Putamen (tissue), 1 donor: ENCODE data around the gene HOXC5.

Experiments used
- DNase-seq: peaks from one replicate; pipeline ENCODE4 v3.0.0-alpha.2; 2016; ENCODE audit warnings: low spot score

The HOXC5 gene

DNA sequence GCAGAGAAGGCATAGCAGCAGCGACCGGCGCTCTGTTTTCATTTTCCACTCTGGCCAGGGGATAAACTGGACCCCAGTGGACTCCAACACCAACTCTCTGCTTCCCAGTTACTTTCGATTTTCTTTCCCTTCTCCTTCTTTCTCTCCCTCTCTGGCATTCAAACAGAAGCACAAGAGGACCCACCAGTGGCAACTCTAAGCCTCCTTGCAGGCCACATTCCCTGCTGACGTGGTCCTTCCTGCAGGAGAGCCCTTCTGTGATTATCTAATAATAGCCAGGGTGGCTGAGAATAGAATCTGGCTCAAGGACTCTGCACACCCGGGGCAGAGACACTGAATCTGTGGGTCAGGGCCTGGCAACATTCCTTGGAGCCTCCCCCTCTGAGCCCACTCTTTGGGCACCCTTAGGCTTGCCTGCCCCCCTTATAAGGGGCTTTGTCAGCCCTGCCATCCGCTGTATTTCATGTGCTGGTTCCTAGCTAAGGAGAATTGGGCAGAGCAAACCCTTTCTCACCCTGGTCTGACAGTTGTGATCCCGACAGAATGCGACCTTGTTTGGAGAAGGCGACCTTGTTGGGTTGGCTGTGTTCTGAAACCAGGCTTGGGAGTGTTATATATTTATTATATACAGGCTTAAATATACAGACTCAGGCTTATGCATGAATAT is 12.8 kb upstream of the HOXC5 start:
- DNase-seq, result no peak

DNA sequence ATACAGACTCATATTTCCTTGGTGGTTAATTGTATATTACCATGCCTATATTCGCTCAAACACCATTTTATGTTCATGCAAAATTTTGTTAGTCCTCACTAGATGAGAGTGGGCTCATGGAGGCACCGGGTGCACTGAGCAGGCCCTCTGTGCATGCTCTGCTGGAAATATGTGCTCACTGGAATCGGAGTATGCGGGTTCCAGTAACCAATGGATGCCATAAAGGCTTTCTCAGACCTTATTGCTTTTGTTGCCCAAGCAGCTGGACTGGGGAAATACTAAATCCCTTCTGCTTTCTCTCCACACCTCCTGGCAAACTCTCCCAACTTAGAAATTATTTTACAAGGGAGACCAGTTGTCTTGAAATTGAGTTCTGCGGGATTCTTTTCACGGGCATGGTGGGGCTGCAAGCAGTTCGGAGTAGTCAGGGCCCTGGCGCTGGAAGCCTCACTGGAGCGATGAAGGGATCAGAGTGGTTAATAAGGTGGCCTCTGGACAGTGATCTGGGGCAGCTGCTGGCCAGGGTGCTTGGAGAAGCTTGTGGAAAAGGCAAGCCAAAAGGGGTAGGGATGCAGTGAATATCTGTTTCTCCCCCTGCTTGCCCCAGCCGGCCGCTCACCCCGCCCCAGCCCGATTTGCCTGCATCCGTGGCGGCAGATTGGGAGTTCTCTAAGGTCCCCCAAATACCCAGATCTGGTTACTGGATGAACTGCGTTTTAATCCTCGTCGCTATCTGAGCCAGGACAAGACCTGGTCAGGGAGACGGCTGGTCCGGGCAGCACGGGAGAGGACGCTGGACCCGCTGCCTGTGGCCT is 12.1 kb upstream of the HOXC5 start:
- no peak for DNase-seq

DNA sequence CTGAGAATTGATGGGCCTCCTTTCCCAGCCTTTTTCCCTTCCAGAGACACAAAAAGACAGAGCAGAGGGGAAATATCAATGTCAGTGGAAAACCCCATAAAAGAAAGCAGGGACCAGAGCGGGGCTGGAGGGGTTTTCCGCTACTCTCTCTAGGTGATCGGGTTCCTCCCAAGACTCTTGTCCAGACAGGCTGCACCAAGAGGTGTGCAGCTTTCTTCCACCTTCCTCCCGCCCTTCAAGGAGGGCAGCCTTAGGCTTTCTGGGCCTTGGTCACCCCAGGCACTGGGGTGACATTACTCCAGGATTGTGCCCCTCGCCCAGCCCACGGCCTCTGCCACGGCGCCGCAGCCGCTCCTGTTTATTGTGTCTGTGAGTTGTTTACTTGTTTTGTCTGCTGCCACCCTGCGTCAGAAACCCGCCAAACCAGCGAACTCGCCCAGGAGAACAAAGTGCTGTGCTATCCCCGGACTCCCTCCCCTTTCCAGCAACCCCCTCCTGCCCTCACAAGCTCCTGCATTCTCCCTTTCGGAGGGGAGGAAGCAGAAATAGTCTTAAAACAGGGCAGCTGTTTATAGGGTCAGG is 11.3 kb upstream of the HOXC5 start:
- DNase-seq, result no peak

DNA sequence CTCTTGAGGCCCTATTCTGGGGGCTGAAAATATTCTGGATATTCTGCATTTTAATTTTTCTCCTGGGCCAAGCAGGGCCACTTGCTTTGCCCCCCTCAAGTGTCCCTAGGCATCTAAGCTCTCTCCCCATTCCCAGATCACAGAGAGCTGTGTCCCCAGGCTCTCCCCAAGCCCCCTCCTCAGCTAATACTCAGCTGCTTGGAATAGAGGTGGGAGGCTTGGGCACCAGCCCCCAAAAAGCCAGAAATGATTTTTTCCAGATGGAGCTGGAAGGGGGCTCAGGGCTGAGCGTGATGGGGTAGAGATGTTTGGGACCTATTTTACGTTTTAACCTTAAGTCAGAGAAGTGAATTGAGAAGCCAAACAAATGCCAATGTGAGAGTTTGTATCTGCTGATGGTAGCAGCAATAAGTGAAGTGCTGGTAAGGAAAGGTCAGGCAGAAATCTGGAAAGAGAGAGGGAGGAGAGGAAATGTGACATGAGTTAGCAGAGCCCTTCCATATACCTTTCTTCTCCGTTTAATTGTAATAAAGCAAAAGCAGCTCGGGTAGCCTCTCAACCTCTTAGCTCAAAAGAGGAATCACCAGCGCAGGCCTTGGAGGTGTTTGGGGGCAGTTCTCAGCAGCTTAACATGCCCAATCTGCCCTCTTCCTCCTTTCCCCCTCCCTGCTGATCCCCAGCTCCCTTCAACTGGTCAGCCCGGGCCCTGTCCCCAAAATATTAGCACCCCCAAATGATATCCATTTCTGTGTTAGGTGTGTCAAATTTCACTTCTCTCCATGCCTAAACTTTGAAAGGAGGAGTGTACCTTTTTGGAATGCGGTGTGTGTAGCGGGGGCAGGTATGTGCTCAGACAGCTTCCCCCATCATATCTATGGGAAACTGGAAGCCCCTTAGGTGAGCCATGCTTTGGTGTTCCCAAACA is 9.6 kb upstream of the HOXC5 start:
- no peak for DNase-seq

DNA sequence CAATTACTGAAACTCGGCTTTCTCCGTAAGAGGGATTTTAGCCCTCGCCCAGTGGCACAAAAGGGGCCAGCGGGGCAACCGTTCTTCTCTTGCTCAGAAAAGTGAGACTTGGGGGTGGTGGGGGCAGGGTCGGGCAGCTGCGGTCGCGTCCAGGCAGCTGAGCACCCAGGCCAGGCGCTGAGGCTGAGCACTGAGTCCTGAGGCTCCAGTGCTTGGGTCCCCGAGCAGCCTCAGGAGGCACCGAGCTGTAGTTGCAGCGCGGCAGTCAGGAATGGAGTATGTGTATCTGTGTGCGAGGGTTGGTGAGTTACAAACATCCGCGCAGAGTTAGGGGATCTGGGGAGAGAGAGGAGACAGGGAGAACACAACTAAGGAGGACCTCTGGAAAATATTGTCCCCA is 8.7 kb upstream of the HOXC5 start:
- DNase-seq, result no peak

DNA sequence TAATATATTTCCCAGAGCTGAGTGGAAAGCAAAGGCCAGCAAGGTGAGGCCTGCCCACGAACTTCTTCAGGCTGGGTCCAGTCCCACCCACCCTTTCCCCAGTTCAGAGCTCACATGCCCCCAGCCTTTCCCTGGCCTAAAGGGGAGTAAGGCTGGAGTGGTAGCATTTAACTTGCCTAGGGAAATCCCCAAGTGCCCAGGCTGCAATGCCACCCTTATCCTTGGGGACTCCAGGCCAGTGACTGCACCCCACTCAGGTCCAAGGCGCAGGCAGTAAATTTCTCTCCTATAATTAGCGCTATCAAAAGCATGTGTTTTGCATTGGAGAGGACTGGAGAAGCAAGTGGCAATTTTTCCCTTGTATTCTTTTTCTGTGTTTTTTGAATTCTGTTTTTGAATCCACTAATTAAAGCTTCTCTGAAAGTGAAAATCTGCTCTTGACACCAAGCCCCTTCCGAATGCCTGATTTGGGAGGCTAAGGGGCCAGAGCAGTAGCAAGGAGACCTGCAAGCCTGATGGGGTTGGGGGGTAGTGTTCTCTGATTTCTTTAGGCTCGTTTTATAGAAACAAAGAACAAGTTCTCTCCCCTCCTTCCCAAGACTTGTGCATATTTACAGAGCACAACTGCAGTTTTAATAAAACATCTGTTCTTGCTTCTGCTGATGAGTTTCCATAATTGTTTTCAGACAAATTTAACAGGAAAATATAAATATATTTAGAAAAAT is 8.1 kb upstream of the HOXC5 start:
- DNase-seq, result no peak

DNA sequence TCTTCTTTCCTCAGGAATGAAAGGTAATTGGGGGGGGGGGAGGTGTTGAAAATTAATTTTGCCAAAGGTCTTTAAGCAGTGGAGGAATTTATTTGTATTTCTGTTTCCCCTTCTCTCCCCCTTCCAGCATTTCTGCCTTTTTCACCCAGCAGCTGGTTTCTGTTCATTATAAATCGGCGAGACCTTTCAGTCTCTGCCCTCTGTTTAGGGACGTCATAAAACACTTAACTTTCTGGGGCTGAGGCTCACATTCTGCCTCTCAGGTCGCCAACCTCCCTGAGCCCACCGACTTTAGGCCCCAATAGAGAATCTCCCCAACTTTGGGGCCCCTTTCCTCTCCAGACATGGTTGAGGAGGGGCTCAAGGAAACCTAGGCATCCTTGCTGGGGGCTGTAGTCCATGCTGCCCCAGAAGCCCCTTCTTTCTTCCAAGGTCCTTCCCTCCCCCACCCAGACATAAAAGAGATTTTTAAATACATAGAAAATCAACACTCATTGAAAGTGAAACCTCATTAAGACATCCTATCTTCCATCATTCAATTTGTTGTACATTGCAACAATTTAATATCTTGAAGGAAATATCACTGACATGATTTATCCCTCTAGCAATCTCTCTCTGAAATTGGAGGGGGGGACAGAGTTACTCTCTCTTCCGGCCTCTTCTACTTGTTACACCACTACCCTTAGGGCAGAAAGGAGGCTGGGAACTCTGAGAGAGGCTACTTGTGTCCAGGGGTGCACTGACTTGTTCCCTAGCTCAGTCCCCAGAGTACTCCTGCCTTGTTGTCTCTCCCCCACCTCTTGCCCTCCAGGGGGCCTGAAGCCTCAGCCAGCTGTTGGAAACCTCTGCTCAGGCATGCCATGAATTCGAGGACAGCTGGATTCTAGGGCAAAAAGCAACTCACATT is 7.1 kb upstream of the HOXC5 start:
- DNase-seq, result no peak

DNA sequence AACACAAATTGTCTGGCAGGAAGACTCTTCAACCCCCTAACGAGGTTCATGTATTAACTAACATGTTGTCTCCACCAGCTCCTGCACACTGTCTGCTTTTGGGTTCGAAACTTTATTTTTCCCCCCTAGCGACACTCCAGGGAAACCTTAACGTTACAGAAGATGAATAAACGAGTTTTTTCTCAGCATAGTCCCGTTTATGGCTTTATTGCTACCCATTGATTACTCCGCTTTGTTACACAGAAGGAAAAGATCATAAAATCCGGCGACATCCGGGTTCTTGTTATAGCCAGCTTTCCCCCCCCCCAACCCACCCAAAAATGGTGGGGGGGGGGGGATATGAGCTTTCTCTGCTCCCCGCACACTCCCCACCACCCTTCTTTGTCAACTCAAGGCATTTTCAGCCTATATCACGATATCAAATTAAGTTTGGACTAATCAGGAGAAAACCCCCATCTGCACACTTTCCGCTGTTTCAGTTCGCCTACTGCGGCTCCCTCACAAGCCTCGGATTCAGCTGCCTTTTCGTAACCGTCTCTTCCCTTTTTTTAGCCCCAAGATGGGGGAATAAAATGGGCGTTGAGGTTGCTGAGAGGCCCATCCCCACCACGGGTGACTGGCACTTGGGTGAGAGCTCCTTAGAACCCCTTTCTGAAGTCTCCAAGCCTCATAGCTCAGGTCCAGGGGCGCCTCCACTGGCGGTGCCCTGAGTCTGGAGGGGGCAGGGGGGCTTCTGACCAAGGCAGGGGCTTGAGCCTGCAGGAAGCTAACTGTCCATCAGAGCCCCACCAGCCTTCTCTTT is 6.0 kb upstream of the HOXC5 start:
- DNase-seq, result no peak

DNA sequence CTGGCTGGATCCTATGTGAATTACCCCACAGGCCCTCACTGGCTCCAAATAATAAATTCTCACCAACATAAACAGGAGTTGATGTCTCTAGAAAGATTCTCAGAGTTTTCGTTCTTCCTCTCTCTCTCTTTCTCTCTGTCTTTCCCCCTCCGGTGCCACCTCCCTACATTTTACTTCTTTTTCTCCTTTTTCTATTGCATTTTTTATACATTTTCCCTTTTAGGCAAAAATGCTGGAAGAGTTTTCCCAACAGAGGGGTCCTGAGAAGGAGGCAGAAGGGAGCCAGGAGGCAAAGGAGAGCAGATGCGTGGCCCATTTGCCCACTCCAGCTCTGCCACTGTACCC is 5.4 kb upstream of the HOXC5 start:
- no peak for DNase-seq

DNA sequence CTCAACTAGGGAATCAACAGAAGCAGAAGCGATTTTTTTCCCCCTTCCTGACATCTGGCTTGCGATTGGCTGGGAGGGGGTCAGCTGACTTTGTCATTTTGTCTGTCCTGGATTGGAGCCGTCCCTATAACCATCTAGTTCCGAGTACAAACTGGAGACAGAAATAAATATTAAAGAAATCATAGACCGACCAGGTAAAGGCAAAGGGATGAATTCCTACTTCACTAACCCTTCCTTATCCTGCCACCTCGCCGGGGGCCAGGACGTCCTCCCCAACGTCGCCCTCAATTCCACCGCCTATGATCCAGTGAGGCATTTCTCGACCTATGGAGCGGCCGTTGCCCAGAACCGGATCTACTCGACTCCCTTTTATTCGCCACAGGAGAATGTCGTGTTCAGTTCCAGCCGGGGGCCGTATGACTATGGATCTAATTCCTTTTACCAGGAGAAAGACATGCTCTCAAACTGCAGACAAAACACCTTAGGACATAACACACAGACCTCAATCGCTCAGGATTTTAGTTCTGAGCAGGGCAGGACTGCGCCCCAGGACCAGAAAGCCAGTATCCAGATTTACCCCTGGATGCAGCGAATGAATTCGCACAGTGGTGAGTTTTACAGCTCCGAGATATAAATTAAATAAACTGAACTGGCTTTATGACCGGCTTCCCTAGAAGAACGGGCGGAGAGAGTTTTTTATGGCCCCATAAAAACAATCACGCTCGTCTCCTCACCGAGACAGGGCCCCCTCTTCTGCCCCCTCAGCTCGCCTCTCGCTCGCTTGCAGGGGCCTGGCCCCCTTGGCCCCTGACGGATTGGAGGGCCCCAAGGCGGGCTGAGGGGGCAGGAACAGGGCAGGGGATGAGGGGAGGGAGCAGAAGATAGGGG is 4.3 kb upstream of the HOXC5 start, which contains the start of gene HOXC6:
TSS of gene HOXC6 (plus strand) at position 127 of the 888 bp plus-strand sequence. CDS start at position 209, 82 bp downstream.
- no peak for DNase-seq

DNA sequence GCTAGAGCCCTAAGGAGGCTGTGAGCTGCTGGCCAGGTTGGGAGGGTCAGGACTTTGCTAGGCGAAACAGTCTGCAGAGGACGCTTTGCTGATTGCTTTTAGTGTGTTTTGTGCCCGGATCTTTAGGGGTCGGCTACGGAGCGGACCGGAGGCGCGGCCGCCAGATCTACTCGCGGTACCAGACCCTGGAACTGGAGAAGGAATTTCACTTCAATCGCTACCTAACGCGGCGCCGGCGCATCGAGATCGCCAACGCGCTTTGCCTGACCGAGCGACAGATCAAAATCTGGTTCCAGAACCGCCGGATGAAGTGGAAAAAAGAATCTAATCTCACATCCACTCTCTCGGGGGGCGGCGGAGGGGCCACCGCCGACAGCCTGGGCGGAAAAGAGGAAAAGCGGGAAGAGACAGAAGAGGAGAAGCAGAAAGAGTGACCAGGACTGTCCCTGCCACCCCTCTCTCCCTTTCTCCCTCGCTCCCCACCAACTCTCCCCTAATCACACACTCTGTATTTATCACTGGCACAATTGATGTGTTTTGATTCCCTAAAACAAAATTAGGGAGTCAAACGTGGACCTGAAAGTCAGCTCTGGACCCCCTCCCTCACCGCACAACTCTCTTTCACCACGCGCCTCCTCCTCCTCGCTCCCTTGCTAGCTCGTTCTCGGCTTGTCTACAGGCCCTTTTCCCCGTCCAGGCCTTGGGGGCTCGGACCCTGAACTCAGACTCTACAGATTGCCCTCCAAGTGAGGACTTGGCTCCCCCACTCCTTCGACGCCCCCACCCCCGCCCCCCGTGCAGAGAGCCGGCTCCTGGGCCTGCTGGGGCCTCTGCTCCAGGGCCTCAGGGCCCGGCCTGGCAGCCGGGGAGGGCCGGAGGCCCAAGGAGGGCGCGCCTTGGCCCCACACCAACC is 3.1 kb upstream of the HOXC5 start:
- no peak for DNase-seq

DNA sequence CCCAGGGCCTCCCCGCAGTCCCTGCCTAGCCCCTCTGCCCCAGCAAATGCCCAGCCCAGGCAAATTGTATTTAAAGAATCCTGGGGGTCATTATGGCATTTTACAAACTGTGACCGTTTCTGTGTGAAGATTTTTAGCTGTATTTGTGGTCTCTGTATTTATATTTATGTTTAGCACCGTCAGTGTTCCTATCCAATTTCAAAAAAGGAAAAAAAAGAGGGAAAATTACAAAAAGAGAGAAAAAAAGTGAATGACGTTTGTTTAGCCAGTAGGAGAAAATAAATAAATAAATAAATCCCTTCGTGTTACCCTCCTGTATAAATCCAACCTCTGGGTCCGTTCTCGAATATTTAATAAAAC is 2.4 kb upstream of the HOXC5 start:
- DNase-seq, result no peak

DNA sequence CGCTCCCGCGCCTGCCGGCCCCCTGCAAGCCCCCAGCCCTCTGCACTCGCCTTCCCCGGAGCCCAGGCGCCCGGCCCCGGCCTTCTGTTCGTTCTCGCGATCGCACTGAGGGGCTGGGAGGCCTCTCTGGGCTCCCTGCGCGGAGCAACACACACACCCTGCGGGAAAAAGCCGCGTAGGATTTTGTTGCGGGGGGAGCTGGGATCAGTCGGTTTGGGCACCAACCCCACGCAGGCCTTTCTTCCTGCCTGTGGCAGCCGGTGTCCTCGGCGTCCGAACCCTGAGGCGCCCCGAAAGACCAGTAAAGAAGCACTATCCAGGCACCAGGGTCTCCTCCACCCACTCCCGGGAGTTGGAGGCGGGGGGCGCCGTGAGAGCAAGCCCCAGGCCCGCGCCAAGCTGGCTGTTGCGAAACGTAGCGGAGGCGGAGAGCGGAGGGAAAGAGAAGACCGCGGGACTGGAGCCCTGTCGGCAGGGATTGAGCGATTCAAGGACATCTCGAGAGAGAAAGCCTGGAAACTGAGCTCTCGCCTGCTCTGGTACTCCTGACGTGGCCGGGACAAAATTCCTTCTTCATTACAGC is 1.9 kb upstream of the HOXC5 start:
- DNase-seq, result no peak

DNA sequence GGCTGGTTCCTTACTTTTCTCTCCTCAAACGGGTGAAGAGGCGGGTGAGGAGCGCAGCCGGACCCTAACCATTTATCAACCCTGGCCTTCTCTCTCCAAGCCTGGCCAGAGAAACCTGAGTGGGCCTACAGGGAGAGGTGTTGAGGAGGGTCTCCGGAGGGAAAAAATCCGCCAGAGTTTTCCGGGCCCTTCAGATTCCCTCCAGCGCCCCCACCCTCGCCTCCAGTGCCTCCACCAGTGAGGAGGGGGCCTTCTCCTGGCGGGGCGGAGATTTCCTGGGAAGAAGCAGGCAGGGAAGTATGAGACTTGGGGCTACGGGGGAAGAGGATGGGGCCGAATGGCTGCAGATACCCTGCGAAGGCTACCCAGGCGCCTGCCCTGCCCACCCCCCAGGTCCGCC is 1.4 kb upstream of the HOXC5 start:
- no peak for DNase-seq

DNA sequence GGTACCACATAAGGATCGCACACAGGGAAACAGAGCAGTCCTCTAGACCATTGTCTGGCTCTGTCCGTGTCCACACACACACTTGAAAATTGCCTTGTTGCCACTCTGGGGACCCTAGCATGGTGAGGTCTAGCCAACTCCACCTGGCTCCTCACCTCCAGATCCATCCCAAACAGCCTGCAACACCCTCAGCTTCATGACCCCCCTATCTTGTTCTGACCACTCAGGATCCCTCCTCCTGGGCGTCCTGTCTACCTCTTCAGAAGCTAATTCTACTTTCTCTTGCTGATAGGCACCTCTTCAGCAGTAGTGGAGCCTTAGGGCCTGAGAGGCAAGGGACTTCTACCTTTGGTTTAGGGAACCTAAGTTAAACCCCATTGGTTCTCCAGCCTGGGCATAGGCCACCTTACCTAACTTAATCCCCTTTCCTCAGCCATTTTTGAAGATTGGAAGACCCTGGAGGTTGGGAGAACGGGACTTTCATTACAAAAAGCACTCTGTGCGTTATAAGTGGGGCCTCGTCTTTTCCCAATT is 697 bp upstream of the HOXC5 start:
- no peak for DNase-seq

DNA sequence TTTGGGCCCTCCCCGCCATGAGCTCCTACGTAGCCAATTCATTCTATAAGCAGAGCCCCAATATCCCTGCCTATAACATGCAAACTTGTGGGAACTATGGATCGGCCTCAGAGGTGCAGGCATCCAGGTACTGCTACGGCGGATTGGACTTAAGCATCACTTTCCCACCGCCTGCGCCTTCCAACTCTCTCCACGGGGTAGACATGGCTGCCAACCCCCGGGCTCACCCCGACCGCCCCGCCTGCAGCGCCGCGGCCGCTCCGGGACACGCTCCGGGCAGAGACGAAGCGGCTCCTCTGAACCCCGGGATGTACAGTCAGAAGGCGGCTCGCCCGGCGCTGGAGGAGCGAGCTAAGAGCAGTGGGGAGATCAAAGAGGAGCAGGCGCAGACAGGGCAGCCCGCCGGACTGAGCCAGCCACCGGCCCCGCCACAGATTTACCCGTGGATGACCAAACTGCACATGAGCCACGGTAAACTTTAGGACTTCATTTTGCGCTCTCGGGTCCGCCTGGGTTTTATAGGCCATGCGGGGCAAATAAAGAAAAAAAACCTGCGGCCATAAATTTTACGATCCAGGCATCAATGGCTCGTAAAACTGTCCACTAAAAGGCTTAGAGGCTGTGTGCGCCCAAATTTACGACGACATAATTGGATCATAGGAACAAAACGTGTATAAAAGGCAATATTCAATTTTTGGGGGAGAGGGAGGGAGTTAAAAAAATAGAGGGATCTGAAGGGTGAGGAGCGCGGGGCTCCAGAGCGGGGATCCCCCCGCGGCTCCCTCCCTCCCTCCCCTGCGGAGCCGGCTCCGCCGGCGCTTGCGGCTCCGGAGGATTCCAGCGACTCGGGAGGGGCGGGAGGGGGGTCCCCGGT is 493 bp downstream of the HOXC5 start:
- no peak for DNase-seq
